ENCODE measurements around the gene UNC13D. TPM values are rescaled to one million over a fixed set of nuclear protein-coding genes. Genes with fewer than 3 reads are reported as not detected.

The UNC13D gene
- polyA plus RNA-seq, 4 donors, result 4.1 to 8.9 (median 5.7) TPM

Other genes with a start within 250 kb of the UNC13D start
- gene SMIM5, start 211.0 kb downstream of the UNC13D start, polyA plus RNA-seq (ENCODE audit: insufficient read length in 4 of 4), result 1 to 10 TPM; 4.0 to 9.1 (median 6.2) TPM
- gene RECQL5, start 177.2 kb downstream of the UNC13D start, polyA plus RNA-seq (ENCODE audit: insufficient read length in 4 of 4), result 10 to 100 TPM; 33.7 to 46.5 (median 38.7) TPM
- gene SAP30BP, start 177.1 kb downstream of the UNC13D start, polyA plus RNA-seq (ENCODE audit: insufficient read length in 4 of 4), result 100 to 1,000 TPM in 2 of 4 donors, 10 to 100 TPM in 2; 96.9 to 103 (median 100) TPM
- 10 to 100 TPM in 3 of 4 donors, 1 to 10 TPM in 1; 8.9 to 15.0 (median 12.2) TPM for gene ITGB4, start 122.9 kb downstream of the UNC13D start, polyA plus RNA-seq (ENCODE audit: insufficient read length in 4 of 4)
- gene GALK1, start 79.2 kb downstream of the UNC13D start, polyA plus RNA-seq (ENCODE audit: insufficient read length in 4 of 4), result 10 to 100 TPM; 22.7 to 47.6 (median 23.8) TPM
- gene UNK, start 59.6 kb downstream of the UNC13D start, polyA plus RNA-seq (ENCODE audit: insufficient read length in 4 of 4), result 10 to 100 TPM; 34.5 to 39.2 (median 35.8) TPM
- 10 to 100 TPM; 77.5 to 95.7 (median 83.9) TPM for gene WBP2, start 10.9 kb upstream of the UNC13D start, polyA plus RNA-seq (ENCODE audit: insufficient read length in 4 of 4)
- gene TRIM47, start 34.2 kb upstream of the UNC13D start, polyA plus RNA-seq (ENCODE audit: insufficient read length in 4 of 4), result 10 to 100 TPM in 1 of 4 donors, 1 to 10 TPM in 3; 6.4 to 10.1 (median 7.9) TPM
- gene TRIM65, start 52.5 kb upstream of the UNC13D start, polyA plus RNA-seq (ENCODE audit: insufficient read length in 4 of 4), result 10 to 100 TPM; 11.5 to 14.7 (median 12.8) TPM
- gene MRPL38, start 60.5 kb upstream of the UNC13D start, polyA plus RNA-seq (ENCODE audit: insufficient read length in 4 of 4), result 100 to 1,000 TPM in 1 of 4 donors, 10 to 100 TPM in 3; 83.4 to 108 (median 88.1) TPM
- gene FBF1, start 96.6 kb upstream of the UNC13D start, polyA plus RNA-seq (ENCODE audit: insufficient read length in 4 of 4), result 10 to 100 TPM in 1 of 4 donors, 1 to 10 TPM in 3; 8.4 to 10.3 (median 8.9) TPM
- gene ACOX1, start 134.8 kb upstream of the UNC13D start, polyA plus RNA-seq (ENCODE audit: insufficient read length in 4 of 4), result 10 to 100 TPM; 30.8 to 34.4 (median 32.4) TPM
- gene TEN1, start 134.8 kb upstream of the UNC13D start, polyA plus RNA-seq (ENCODE audit: insufficient read length in 4 of 4), result 10 to 100 TPM; 23.7 to 26.3 (median 25.0) TPM
- gene CDK3, start 156.5 kb upstream of the UNC13D start, polyA plus RNA-seq (ENCODE audit: insufficient read length in 4 of 4), result 10 to 100 TPM; 14.1 to 19.4 (median 16.6) TPM
- 10 to 100 TPM; 15.6 to 25.4 (median 18.5) TPM for gene EVPL, start 182.9 kb upstream of the UNC13D start, polyA plus RNA-seq (ENCODE audit: insufficient read length in 4 of 4)
- gene SRP68, start 228.1 kb upstream of the UNC13D start, polyA plus RNA-seq (ENCODE audit: insufficient read length in 4 of 4), result 100 to 1,000 TPM; 102 to 115 (median 110) TPM
- 1 to 10 TPM in 1 of 4 donors, under 1 TPM in 2, not detected in 1; 0.14 to 1.2 (median 0.38) TPM for gene GALR2, start 230.4 kb upstream of the UNC13D start, polyA plus RNA-seq (ENCODE audit: insufficient read length in 4 of 4)
- gene ZACN, start 234.8 kb upstream of the UNC13D start, polyA plus RNA-seq (ENCODE audit: insufficient read length in 4 of 4), result 10 to 100 TPM in 1 of 4 donors, 1 to 10 TPM in 2, under 1 TPM in 1; 0.48 to 17.4 (median 6.4) TPM